CD4-positive, alpha-beta T cell treated with Interleukin-17A for 4 hours (primary cell): ENCODE results near the gene CACNA2D1.

Experiments
- DNase-seq: peaks from one replicate; pipeline ENCODE4 v3.0.0-alpha.2; 2020; ENCODE audit warnings: mixed read lengths

CACNA2D1 gene

DNA sequence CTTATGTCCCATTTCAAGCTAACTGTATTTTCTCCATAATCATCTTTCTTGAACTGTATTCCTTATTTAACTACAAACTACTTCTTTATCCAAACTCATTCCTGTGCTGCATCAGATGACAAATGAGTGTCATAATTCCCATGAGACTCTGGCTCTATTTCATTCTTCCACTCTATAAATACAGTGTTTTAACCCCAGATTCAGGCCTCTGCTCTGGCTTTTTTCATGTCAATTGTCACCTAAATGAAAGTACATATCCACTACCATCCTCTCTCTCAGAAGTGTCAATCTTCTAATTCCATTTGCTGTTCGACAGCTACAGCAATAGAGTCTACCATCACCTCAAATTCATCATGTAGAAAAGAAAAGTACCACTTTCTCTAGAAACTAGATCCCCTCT, 172.7 kb downstream of the CACNA2D1 start:
- DNase-seq: no peak

DNA sequence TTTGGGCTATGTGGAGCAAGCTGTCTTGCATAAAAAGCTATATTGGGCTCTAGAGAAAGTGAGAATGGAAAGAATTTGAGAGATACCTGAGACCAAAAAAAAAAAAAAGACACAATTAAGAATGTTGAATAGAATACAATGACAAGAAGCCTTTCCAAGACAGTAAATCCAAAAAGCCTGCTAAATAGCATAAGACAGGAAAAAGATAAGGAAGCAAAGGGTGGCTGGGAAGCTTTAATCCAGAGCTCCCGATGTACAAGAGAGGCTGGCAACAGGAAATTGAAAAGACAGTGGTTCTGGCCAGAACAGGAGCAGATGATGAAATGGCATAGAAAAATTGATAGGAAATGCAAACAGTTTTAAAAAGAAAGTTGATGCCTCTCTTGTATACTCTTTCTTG, 174.9 kb downstream of the CACNA2D1 start:
- no peak for DNase-seq

DNA sequence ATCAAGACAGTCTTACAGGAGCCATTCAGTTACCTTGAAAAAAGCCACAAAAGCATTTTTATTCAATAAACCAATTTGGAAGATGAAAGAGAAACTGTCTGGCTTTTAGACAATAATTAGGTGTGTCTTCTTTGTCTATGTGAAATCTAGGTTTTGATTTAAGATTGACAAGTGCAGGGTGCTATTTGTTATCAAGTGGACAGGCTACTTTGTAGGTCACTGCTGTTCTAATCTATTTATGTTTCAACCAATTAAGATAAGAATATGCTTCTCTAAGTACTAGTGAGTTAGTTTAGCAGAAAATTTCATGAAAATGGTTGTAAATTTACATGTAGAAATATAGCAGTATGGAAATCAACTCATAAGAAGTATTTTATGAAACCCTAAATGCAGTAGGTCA, 177.5 kb downstream of the CACNA2D1 start:
- no peak for DNase-seq

DNA sequence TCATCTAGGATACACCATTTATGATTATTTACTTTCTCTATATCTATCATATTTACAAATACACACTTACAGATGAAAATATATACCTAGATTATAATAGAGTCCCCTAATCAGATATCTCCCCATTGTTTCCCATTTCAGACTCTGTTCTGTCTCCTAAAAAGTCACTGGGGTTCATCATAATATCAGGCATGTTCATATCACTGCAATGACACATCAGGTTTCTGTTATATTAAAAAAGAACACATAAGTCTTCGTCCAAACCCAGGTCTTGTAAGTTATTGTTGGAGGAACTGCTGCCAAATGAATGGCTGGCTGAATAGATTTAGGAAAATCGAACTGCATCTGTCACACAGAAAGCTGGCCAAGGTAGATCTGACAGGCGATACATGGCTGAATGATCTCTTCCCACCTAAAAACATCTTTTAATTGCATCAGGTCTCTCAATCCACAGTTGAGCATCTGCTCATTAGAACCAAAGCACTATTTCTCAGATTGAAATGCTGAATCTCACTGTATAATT, 178.7 kb downstream of the CACNA2D1 start:
- DNase-seq: no peak

DNA sequence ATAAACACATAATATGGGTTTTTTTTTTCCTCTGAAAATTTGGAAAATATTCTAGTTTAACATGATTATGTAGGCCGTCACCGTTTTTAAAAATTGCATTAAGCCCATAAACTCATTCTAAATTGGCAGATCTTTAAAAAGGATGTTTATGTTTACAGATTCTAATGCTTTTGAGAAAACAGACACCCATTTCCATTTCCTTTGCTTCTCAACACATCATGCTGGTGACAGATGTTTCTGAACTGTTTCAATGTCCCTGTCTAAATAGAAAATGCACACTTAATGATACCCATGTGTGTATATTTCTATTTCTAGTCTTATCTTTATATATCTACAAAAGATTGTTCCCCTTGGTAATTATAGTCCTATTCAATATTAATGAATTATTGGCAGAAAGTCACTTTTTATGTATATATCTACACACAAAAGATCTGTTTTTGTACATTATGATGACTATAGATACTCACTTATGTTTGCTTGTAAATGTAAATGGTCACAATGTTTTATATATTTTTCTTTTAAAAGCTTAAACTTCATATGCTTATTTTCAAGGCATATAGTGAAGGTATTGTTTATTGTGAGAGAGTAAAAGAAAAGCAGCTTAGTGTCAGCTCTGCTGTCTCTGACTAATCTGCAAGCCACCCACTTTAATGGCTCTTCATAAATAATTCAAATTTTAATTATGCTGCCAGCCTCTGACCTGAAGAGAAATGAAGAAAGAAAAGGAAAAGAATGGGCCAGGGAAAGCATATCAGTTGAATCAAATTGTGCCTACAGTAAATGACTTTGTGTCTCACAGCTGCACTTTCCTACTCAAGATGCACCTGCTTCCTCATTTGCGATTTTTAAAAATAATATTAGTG, 179.4 kb downstream of the CACNA2D1 start:
- no peak for DNase-seq

DNA sequence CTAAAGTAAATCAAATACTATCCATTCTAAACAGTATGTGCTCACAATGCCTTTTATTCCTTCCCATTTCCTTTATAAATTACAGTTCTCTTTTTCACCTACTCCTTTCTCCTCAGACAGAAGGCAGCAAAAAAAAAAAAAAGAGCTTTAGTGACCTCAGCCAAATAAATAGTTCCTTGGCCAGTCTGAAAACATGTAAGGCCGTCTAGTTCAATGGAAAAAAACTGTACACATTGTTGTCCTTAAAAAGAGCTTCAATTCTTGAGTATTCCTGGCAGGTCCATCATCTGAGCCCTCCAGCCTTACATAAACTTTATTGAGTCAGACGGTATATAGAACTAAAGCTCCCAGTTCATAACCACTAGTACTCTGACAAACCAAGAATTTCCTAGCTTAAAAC, 185.4 kb downstream of the CACNA2D1 start:
- no peak for DNase-seq

DNA sequence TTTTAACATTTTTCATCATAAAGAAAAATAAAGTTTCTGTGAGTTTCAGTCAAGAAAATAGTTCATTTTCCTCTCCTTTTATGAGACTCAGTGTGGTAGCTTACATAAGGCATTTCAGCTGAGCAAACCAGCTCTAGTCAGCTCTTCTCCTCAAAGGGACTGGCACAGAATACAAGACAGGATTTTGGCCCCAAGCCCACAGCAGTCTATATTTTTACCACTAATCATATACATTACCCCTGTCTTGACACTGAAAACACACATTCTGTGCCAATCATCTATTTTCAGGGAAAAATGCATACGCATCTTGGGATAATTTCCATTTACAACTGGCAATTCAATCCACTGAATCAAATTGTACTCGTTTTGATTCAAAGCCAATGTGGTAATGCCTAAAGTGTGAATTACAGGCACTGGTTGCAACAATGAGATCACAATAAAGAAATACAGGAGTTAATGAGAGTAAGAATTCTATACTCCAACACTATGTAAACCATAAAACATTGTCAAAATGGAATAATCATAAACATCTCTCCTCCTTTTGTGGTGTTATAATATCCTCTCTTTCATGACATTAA, 186.4 kb downstream of the CACNA2D1 start:
- no peak for DNase-seq

DNA sequence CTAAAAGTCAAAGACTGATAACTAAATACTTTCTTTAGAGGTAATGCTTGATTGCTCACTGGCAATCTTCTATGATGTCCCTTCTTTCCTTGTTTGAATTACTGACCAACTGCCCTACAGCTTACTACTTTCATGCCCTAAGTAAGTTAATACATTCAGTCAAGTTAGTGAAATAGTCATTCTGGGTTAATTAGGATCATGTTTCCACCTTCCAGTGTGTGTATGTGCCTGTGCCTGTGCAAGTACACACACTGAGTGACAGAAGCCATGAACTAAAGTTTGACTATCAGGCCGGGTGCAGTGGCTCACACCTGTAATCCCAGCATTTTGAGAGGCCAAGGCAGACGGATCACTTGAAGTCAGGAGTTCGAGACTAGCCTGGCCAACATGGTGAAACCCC, 187.9 kb downstream of the CACNA2D1 start:
- no peak for DNase-seq

DNA sequence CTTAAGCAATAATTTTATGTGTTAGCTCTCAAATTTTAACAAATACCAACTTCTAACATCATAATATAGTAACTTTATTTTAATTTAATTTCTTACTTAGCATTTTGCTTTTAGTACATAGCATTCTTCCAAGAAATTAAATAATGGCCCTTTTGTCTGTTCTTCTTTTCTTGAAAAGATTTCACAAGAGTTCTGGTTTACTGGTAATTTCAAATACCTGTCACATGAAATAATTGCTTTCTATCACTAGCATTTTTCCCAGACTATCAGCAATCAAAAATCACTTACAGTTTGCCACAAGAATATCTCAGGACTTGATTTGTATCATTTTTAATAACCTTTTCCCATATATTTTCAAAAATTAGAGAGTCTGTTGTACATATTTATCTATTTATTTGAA, 193.0 kb downstream of the CACNA2D1 start:
- no peak for DNase-seq

DNA sequence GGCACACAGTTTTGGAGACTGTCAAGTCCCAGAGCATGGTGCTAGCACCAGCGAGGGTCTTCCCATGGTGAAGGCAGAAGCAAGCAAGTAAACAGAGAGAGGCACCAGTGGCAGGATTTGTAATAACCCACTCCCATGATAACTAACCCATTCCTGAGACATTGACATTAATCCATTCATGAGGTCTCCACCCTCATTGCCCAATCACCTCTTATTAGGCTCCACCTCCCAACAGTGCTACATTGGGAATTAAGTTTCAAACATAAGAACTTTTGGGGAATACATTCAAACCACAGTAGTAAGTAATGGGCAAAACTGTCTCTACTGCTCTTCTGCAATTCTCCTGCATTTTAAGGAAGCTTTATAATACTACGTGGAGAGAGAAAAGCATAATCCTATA, 193.6 kb downstream of the CACNA2D1 start:
- DNase-seq: no peak

DNA sequence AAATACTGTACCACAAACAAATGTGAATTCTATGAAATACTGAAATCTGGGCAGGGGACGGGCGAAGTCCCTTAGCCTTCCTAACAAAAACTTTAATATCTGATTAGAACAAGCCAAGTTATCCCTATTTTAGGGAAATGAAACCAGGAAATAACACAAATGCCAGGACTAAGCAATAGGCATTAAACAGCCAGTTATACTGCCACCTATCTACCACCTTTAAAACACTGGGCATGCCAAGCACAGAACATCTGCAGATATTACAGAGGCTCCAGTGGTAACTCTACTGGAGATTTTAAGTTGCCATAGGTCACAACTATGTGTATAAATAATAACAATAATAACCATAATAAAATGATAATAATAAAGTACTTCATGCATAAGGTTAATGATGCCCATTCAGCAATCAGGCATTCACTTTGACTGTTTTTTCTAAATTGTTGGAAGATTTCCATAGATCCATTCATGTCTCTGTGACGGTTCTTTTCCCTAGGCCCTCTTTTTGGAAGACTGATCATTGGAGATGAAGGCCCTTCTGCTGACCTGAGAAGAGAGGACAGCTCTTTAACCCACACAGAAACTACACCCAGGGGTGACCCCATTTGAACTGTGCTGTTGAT, 195.7 kb downstream of the CACNA2D1 start:
- DNase-seq: no peak

DNA sequence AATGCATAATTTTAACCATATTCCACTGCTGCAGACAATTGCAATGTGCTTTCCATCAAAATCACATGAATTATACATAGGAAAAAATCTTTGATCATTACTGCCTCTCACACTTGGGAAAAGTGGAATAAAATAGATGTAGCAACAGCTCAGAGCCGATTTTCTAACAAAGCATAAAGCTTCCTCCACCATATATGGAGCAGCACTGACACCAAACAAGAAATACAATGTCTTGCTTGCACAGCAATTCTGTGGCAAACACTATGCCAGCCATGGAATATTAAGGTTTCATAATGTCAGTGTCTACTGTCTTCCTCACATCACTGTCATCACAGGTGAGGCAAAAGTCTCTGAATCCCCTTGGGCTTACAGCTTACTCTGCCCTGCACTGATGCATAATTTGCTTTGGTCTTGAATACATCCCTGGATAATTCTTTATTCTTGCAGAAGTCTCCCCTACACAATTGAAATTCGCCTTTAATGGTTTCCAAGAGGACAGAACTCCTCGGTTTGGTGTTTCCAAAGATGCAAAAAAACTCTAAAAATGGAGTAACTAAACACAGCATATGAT, 198.5 kb downstream of the CACNA2D1 start:
- no peak for DNase-seq

DNA sequence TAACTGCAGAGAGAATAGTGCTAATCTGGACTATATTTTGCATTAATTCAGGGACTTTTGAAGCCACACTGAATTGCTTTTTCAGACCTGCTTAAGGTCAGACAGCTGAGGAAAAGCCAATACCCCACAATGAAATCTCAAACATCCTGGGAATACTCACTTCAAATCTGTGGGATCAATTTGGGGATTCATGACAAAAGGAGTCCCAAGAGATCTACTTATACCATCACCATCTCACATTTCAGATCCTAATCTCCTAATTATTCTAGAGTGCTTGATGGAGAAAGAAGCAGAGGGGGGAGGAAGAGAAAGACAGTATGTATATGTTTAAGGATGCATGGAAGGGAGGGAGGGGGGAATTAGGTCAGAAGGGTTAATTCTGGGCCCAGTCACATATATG, 202.2 kb downstream of the CACNA2D1 start:
- DNase-seq: no peak

DNA sequence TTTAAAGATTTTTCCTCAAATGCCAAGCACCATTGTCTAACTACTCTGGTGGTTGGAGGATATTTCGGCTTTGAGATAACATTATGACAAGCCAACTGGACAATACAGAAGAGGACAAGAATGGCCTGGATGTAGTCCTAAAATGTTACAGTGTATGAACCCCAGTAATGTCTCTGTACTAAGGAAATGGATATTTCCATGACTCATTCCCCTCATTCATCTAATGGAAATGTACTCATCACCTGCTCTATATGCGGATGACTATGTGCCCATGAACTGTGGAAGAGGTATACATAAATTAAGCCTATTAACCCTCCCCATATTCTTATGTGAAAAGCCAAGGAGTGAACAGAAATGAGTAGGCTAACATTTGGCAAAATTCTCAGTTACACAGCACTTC, 207.9 kb downstream of the CACNA2D1 start:
- no peak for DNase-seq

DNA sequence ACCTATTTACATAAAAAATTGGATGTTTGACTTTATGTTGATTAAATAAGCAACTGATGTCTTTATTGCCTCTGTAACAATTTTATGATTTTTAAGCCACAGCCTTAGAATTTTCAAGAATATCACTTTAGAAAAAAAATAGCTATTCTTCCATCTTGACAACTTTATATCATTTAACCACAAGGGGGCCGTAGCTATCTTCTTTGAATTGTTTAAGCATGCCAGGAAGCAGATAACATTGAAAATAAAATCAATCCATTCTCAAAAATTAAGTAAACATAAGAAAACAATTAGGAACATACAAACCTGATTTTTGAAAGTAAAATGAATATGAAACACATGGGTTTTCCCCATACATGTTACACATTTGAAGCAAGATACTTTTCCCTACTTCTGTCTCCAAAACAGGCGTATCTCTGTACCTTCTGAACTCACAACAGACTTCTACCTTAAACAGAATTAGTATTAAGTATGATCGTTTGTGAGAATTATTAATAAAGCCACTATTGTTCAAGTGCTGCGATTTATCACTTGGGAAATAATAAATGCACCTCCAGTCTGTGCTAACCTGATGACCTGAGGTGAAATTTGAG, 209.0 kb downstream of the CACNA2D1 start:
- no peak for DNase-seq

DNA sequence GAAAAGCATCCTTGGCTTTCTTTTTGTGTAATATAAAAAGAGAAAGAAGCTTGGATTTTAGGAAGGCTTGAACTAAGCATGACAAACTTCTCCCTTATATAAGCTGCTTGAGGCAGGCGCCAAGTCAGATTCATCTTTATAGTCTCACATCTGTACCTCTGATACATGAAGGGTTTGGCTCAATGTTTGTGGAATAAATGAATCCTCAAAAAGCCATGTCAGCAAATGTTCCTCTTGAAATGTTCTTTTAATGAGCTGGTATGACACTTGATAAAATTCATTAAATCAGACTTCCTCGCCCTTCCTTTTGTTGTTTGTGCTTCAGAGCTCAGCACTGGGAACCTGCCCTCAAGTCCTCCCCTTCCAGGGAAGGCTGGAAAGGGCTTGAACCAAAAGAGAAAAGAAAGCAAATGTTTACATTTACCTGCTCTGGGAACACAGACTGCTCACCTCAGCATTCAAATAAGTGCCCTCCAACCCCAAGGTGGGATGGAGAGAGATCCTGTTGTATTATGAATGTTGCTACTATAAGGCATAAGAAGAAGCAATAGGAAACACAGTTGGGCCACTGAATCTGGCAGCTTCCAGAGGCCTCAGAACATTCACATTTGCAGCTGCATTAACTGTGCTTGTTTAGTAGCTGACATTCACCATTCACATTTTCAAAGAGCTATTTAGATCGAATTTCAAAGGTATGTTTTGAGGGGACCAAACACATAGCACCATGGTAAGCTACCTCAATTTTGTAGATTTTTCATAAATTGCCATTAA, 212.6 kb downstream of the CACNA2D1 start:
- no peak for DNase-seq

DNA sequence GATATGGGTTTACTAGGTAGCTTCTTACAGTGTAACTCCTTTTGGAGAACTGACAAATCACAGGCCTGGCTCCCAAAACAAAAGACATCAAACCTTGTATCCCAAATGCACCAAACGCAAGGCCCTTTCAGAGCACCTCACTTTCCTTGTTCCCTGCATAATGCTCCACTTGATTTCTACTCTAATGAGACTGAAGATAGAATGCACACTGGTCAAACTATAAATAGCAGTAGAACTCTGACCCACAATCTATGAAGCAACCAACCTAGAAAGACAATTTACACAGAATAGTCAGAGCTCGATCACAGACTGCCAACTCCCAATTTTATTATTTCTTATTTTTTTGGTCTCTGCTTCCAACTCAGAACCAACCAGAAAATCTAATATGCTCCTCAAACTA, 214.4 kb downstream of the CACNA2D1 start:
- no peak for DNase-seq

DNA sequence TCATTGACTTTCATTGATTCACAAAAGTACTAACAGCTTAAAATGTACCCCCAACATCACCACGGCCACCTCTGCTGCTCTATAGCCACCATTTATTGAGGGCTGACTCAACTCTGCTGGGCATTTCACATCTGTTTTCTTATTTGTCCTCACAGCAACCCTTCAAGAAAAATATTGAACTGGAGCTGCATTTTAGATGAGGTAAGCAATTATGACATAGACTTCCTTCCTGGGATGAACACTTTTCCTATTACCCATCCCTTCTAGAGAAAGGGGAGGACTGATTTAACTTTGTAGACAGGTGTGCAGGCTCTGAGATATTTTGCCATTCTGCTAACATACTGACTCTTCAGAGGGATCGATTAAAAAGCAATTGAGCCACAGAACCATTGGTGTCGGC, 217.4 kb downstream of the CACNA2D1 start:
- DNase-seq: no peak

DNA sequence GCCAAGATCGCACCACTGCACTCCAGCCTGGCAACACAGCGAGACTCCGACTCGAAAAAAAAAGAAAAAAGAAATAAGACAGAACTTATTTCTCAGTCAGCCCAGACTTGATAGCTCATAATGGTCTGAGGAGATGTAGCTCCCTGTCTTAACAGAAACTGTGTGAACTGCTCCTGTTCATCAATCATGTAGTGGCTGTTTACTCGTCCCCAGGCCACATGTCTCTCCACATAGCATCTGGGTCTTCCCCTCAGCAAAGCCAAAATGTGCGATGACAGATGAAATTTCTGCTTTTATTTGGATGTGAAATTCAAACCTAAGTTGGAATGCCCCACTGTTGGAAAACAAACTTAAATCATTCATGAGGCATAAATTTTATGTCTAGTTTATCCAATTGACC, 219.0 kb downstream of the CACNA2D1 start:
- no peak for DNase-seq

DNA sequence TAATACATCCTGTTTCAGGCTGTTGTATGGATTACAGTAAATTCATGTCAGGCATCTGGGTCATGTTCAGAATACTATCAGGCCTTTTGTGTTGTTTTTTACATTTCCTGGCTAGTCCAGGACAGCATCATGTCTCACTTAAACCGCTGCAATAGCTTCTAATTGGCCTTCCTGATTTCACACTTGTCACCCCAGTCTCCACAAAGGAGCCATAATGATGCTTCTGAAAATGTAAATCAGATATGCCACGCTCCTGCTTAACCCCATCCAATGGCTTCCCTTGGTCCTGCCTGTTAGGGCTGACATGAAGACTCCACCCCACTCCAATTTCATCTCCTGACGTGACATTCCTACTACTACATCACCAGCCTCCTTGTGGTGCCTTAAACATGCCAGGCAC, 220.0 kb downstream of the CACNA2D1 start:
- no peak for DNase-seq

DNA sequence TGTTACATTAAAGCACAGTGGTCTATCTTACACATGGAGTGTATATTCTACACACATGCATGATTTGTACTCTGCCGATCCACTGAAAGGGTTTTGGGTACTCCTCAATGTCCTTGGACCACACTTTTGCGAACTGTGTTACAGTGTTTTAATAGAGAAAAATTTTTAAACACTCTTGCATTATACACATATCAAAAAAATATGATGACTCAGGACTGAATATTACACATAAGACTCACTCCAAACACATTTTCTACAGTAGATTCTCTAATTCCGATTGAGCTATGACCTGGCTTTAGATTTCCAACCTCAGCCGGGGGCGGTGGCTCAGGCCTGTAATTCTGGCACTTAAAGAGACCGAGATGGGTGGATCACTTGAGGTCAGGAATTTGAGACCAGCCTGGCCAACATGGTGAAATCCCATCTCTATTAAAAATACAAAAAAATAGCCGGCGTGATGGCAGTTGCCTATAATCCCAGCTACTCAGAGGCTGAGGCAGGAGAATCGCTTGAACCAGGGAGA, 222.4 kb downstream of the CACNA2D1 start:
- no peak for DNase-seq

DNA sequence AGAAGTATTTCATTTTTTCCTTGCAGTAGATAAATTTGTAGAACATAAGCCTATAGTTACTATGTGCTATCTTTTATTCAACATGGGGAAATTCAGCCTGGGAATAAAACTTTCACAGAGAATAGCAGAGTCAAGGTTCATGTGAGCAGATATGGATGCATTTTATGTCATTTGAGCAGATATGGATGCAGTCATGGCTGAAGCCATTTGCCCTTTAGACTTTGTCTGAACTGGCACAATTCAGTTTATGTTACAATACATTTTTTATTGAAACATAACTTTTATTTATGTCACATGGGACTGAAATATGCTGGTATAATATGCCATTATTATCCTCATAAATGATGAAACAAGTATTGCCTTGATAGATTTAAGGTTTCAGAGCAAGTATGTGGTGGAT, 231.1 kb downstream of the CACNA2D1 start:
- no peak for DNase-seq
